Caco-2 (cell line): ENCODE results near the gene OLFM1. TPM values are rescaled to one million over a fixed set of nuclear protein-coding genes. Genes with fewer than 3 reads are reported as not detected.

Experiments
- BruUV-seq: library from RNA; stranded (reverse); fragments of 400-500 nt; replicated peaks from 2 replicates; lab custom pipeline; 2021; lab: Mats Ljungman, UMichigan
- CTCF ChIA-PET: fragments of 300-600 bp; sonication (Branson Sonifier 250); formaldehyde crosslinking; loops from one replicate; lab custom pipeline; 2022; ENCODE audit warnings: antibody characterized with exemption; lab: Charles Lee
- POLR2A ChIA-PET: fragments of 300-600 bp; sonication (Branson Sonifier 250); formaldehyde crosslinking; loops from one replicate; lab custom pipeline; 2022; ENCODE audit warnings: antibody characterized with exemption; lab: Charles Lee
- DNase-seq, 2 experiments: peaks; one replicate each; pipeline versions ENCODE4 v3.0.0 to v3.0.0-alpha.2; 2020 to 2022
- H3K27me3 ChIP-seq: replicated peaks from 2 replicates; pipeline ENCODE4 v1.6.0; 2011; ENCODE audit warnings: low read length; ENCODE audit not compliant: control insufficient read depth, insufficient read depth
- H3K36me3 ChIP-seq: 2 replicates; pipeline ENCODE4 v1.5.1; 2011; ENCODE audit warnings: low read length; ENCODE audit not compliant: control insufficient read depth, insufficient read depth
- H3K4me1 ChIP-seq: fragments of 250-450 bp; sonication (Bioruptor Pico); 2 replicates; pipeline ENCODE4 v1.5.1; 2020; ENCODE audit warnings: mild to moderate bottlenecking
- H3K4me3 ChIP-seq: 2 replicates; pipeline ENCODE4 v1.5.1; 2011; ENCODE audit warnings: low read depth, mild to moderate bottlenecking, control low read depth, low read length
- H3K9me3 ChIP-seq: fragments of 250-450 bp; sonication (Bioruptor Pico); 2 replicates; pipeline ENCODE4 v1.5.1; 2020; ENCODE audit warnings: mild to moderate bottlenecking, moderate library complexity
- H3K27ac Mint-ChIP-seq: one replicate; pipeline ENCODE4 v1.8.0; 2022; ENCODE audit warnings: mixed read lengths; ENCODE audit not compliant: unreplicated experiment
- H3K27me3 Mint-ChIP-seq: one replicate; pipeline ENCODE4 v1.8.0; 2022; ENCODE audit warnings: mixed read lengths; ENCODE audit not compliant: insufficient read depth, unreplicated experiment
- H3K36me3 Mint-ChIP-seq: one replicate; pipeline ENCODE4 v1.8.0; 2022; ENCODE audit warnings: mild to moderate bottlenecking, mixed read lengths; ENCODE audit not compliant: insufficient read depth, unreplicated experiment
- H3K4me1 Mint-ChIP-seq: one replicate; pipeline ENCODE4 v1.8.0; 2022; ENCODE audit warnings: low read depth, mixed read lengths; ENCODE audit not compliant: unreplicated experiment
- H3K4me3 Mint-ChIP-seq: one replicate; pipeline ENCODE4 v1.8.0; 2022; ENCODE audit warnings: mild to moderate bottlenecking, moderate library complexity, mixed read lengths; ENCODE audit not compliant: unreplicated experiment
- H3K9me3 Mint-ChIP-seq: one replicate; pipeline ENCODE4 v1.8.0; 2022; ENCODE audit warnings: mixed read lengths; ENCODE audit not compliant: unreplicated experiment
- CTCF ChIP-seq, 2 experiments: fragments of 200-600 bp in 1 of 2; IDR thresholded peaks; 1 replicate in 1 of 2; 2 replicates in 1 of 2; pipeline versions ENCODE4 v1.5.1 to v1.8.0; 2011 to 2022; ENCODE audit warnings: antibody characterized with exemption in 1 of 2, control low read depth in 1 of 2, inconsistent platforms in 1 of 2, low read depth in 1 of 2, low read length in 1 of 2, mild to moderate bottlenecking in 1 of 2, moderate library complexity in 1 of 2; ENCODE audit not compliant: insufficient read depth in 1 of 2, severe bottlenecking in 1 of 2, unreplicated experiment in 1 of 2
- intact Hi-C: fragments of 100-400 bp; cut with micrococcal nuclease; formaldehyde crosslinking; loops from one replicate; pipeline ENCODE4 v1.10.0; 2022; ENCODE audit not compliant: unreplicated experiment
- total RNA-seq: library from RNA; stranded (reverse); gene quantifications from 2 replicates; pipeline ENCODE4 v1.2.3, GENCODE V29; 2022

OLFM1 gene
- total RNA-seq, 1 experiment from 2014 or later = not detected

- TF ChIP-seq CTCF (IDR thresholded peaks at IDR 0.05; ENCODE audit: insufficient read depth in 1 of 2, low read depth in 1 of 2, low read length in 1 of 2, severe bottlenecking in 1 of 2, unreplicated experiment in 1 of 2) = no peak
- H3K27me3 Mint-ChIP-seq = peaks cover 40% of the 10 kb centered on the region
- Histone ChIP-seq H3K36me3 (no peaks in the 10 kb centered on the region), H3K4me1 (no peaks in the 10 kb centered on the region), H3K9me3 (no peaks in the 10 kb centered on the region), H3K27me3 (no peaks in the 10 kb centered on the region), H3K4me3 (no peak overlapping the region)
- no peak for DNase-seq
- no peaks in the 10 kb centered on the region for H3K4me1 Mint-ChIP-seq
- peaks cover 6% of the 10 kb centered on the region for H3K36me3 Mint-ChIP-seq
- H3K27ac Mint-ChIP-seq = no peak overlapping the region
- ChIA-PET POLR2A (no interaction called here), CTCF (interaction anchor here (0.7 kb wide), 1 partner anchor 222 kb away, joined by 8 read pairs; no protein-coding TSS in a partner anchor)
- intact Hi-C loops = no loop called here
- BruUV-seq = no TSS peak
- no peak overlapping the region for H3K4me3 Mint-ChIP-seq
- no peaks in the 10 kb centered on the region for H3K9me3 Mint-ChIP-seq
Observed at GRCh38 chr9:135043345-135043744, 44.1 kb upstream of the OLFM1 start.

GRCh38 chr9:135045264-135045927 lies 42.1 kb upstream of the OLFM1 start:
- H3K36me3 ChIP-seq = no peaks in the 10 kb centered on the region
- POLR2A ChIA-PET = no interaction called here
- H3K4me3 ChIP-seq = no peak overlapping the region
- DNase-seq = peak in 1 of 2 experiments; percentile 31
- no peak overlapping the region for H3K27ac Mint-ChIP-seq
- CTCF ChIA-PET = no interaction called here
- no peaks in the 10 kb centered on the region for H3K9me3 Mint-ChIP-seq
- no peaks in the 10 kb centered on the region for H3K4me1 Mint-ChIP-seq
- BruUV-seq = no TSS peak
- peaks cover 40% of the 10 kb centered on the region for H3K27me3 Mint-ChIP-seq
- no peak for TF ChIP-seq CTCF (IDR thresholded peaks at IDR 0.05; ENCODE audit: insufficient read depth in 1 of 2, low read depth in 1 of 2, low read length in 1 of 2, severe bottlenecking in 1 of 2, unreplicated experiment in 1 of 2)
- H3K4me3 Mint-ChIP-seq = no peak overlapping the region
- H3K27me3 ChIP-seq = no peaks in the 10 kb centered on the region
- intact Hi-C loops = no loop called here
- peaks cover 6% of the 10 kb centered on the region for H3K36me3 Mint-ChIP-seq
- no peaks in the 10 kb centered on the region for H3K9me3 ChIP-seq
- no peaks in the 10 kb centered on the region for H3K4me1 ChIP-seq

- no peak for TF ChIP-seq CTCF (IDR thresholded peaks at IDR 0.05; ENCODE audit: insufficient read depth in 1 of 2, low read depth in 1 of 2, low read length in 1 of 2, severe bottlenecking in 1 of 2, unreplicated experiment in 1 of 2)
- Histone ChIP-seq H3K36me3 (no peaks in the 10 kb centered on the region), H3K9me3 (no peaks in the 10 kb centered on the region), H3K4me1 (no peaks in the 10 kb centered on the region), H3K4me3 (no peak overlapping the region), H3K27me3 (no peaks in the 10 kb centered on the region)
- peaks cover 35% of the 10 kb centered on the region for H3K27me3 Mint-ChIP-seq
- ChIA-PET CTCF (no interaction called here), POLR2A (no interaction called here)
- no peaks in the 10 kb centered on the region for H3K4me1 Mint-ChIP-seq
- peaks cover 6% of the 10 kb centered on the region for H3K36me3 Mint-ChIP-seq
- no peaks in the 10 kb centered on the region for H3K9me3 Mint-ChIP-seq
- H3K4me3 Mint-ChIP-seq = no peak overlapping the region
- no peak overlapping the region for H3K27ac Mint-ChIP-seq
- intact Hi-C loops = no loop called here
- BruUV-seq = no TSS peak
- peak in 1 of 2 experiments; percentile 16 for DNase-seq
Observed at GRCh38 chr9:135045928-135046738, 41.3 kb upstream of the OLFM1 start.
